Caco-2 (cell line): ENCODE data around the gene C5orf52. TPM values are rescaled to one million over a fixed set of nuclear protein-coding genes. Genes with fewer than 3 reads are reported as not detected.

ENCODE experiments used
- BruUV-seq: library from RNA; stranded (reverse); fragments of 400-500 nt; replicated peaks from 2 replicates; lab custom pipeline; 2021; lab: Mats Ljungman, UMichigan
- CTCF ChIA-PET: fragments of 300-600 bp; sonication (Branson Sonifier 250); formaldehyde crosslinking; loops from one replicate; lab custom pipeline; 2022; ENCODE audit warnings: antibody characterized with exemption; lab: Charles Lee
- POLR2A ChIA-PET: fragments of 300-600 bp; sonication (Branson Sonifier 250); formaldehyde crosslinking; loops from one replicate; lab custom pipeline; 2022; ENCODE audit warnings: antibody characterized with exemption; lab: Charles Lee
- DNase-seq, 2 experiments: peaks; one replicate each; pipeline versions ENCODE4 v3.0.0 to v3.0.0-alpha.2; 2020 to 2022
- H3K27me3 ChIP-seq: replicated peaks from 2 replicates; pipeline ENCODE4 v1.6.0; 2011; ENCODE audit warnings: low read length; ENCODE audit not compliant: control insufficient read depth, insufficient read depth
- H3K36me3 ChIP-seq: 2 replicates; pipeline ENCODE4 v1.5.1; 2011; ENCODE audit warnings: low read length; ENCODE audit not compliant: control insufficient read depth, insufficient read depth
- H3K4me1 ChIP-seq: fragments of 250-450 bp; sonication (Bioruptor Pico); 2 replicates; pipeline ENCODE4 v1.5.1; 2020; ENCODE audit warnings: mild to moderate bottlenecking
- H3K4me3 ChIP-seq: 2 replicates; pipeline ENCODE4 v1.5.1; 2011; ENCODE audit warnings: low read depth, mild to moderate bottlenecking, control low read depth, low read length
- H3K9me3 ChIP-seq: fragments of 250-450 bp; sonication (Bioruptor Pico); 2 replicates; pipeline ENCODE4 v1.5.1; 2020; ENCODE audit warnings: mild to moderate bottlenecking, moderate library complexity
- H3K27ac Mint-ChIP-seq: one replicate; pipeline ENCODE4 v1.8.0; 2022; ENCODE audit warnings: mixed read lengths; ENCODE audit not compliant: unreplicated experiment
- H3K27me3 Mint-ChIP-seq: one replicate; pipeline ENCODE4 v1.8.0; 2022; ENCODE audit warnings: mixed read lengths; ENCODE audit not compliant: insufficient read depth, unreplicated experiment
- H3K36me3 Mint-ChIP-seq: one replicate; pipeline ENCODE4 v1.8.0; 2022; ENCODE audit warnings: mild to moderate bottlenecking, mixed read lengths; ENCODE audit not compliant: insufficient read depth, unreplicated experiment
- H3K4me1 Mint-ChIP-seq: one replicate; pipeline ENCODE4 v1.8.0; 2022; ENCODE audit warnings: low read depth, mixed read lengths; ENCODE audit not compliant: unreplicated experiment
- H3K4me3 Mint-ChIP-seq: one replicate; pipeline ENCODE4 v1.8.0; 2022; ENCODE audit warnings: mild to moderate bottlenecking, moderate library complexity, mixed read lengths; ENCODE audit not compliant: unreplicated experiment
- H3K9me3 Mint-ChIP-seq: one replicate; pipeline ENCODE4 v1.8.0; 2022; ENCODE audit warnings: mixed read lengths; ENCODE audit not compliant: unreplicated experiment
- intact Hi-C: fragments of 100-400 bp; cut with micrococcal nuclease; formaldehyde crosslinking; loops from one replicate; pipeline ENCODE4 v1.10.0; 2022; ENCODE audit not compliant: unreplicated experiment
- total RNA-seq: library from RNA; stranded (reverse); gene quantifications from 2 replicates; pipeline ENCODE4 v1.2.3, GENCODE V29; 2022
- TF ChIP-seq, protein P1 (sequence below), 2 experiments: fragments of 200-600 bp in 1 of 2; IDR thresholded peaks; 1 replicate in 1 of 2; 2 replicates in 1 of 2; pipeline versions ENCODE4 v1.5.1 to v1.8.0; 2011 to 2022; ENCODE audit warnings: antibody characterized with exemption in 1 of 2, control low read depth in 1 of 2, inconsistent platforms in 1 of 2, low read depth in 1 of 2, low read length in 1 of 2, mild to moderate bottlenecking in 1 of 2, moderate library complexity in 1 of 2; ENCODE audit not compliant: insufficient read depth in 1 of 2, severe bottlenecking in 1 of 2, unreplicated experiment in 1 of 2

The C5orf52 gene
- total RNA-seq, 1 experiment from 2014 or later = not detected

- H3K27ac Mint-ChIP-seq = no peak overlapping the region
- no peak for DNase-seq
- peaks cover 13% of the 10 kb centered on the region for H3K36me3 Mint-ChIP-seq
- intact Hi-C loops = no loop called here
- Histone ChIP-seq H3K4me1 (peaks cover 7% of the 10 kb centered on the region), H3K4me3 (no peak overlapping the region), H3K27me3 (no peaks in the 10 kb centered on the region), H3K9me3 (no peaks in the 10 kb centered on the region), H3K36me3 (no peaks in the 10 kb centered on the region)
- H3K27me3 Mint-ChIP-seq = no peaks in the 10 kb centered on the region
- ChIA-PET POLR2A (no interaction called here), CTCF (no interaction called here)
- TF ChIP-seq, protein P1, sequence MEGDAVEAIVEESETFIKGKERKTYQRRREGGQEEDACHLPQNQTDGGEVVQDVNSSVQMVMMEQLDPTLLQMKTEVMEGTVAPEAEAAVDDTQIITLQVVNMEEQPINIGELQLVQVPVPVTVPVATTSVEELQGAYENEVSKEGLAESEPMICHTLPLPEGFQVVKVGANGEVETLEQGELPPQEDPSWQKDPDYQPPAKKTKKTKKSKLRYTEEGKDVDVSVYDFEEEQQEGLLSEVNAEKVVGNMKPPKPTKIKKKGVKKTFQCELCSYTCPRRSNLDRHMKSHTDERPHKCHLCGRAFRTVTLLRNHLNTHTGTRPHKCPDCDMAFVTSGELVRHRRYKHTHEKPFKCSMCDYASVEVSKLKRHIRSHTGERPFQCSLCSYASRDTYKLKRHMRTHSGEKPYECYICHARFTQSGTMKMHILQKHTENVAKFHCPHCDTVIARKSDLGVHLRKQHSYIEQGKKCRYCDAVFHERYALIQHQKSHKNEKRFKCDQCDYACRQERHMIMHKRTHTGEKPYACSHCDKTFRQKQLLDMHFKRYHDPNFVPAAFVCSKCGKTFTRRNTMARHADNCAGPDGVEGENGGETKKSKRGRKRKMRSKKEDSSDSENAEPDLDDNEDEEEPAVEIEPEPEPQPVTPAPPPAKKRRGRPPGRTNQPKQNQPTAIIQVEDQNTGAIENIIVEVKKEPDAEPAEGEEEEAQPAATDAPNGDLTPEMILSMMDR (IDR thresholded peaks at IDR 0.05; ENCODE audit: insufficient read depth in 1 of 2, low read depth in 1 of 2, low read length in 1 of 2, severe bottlenecking in 1 of 2, unreplicated experiment in 1 of 2) = no peak
- peaks cover 9% of the 10 kb centered on the region for H3K9me3 Mint-ChIP-seq
- no TSS peak for BruUV-seq
- no peak overlapping the region for H3K4me3 Mint-ChIP-seq
- peaks cover 6% of the 10 kb centered on the region for H3K4me1 Mint-ChIP-seq
These were observed 22.2 kb upstream of the C5orf52 start for GRCh38 chr5:157649101-157649500.

GRCh38 chr5:157650991-157651611 is 20.2 kb upstream of the C5orf52 start:
- Mint-ChIP-seq H3K27ac (peak overlapping the region; percentile 90), H3K27me3 (no peaks in the 10 kb centered on the region), H3K4me1 (peaks cover 6% of the 10 kb centered on the region), H3K36me3 (peaks cover 13% of the 10 kb centered on the region), H3K4me3 (peak overlapping the region; percentile 73), H3K9me3 (peaks cover 9% of the 10 kb centered on the region)
- H3K4me3 ChIP-seq = peak overlapping the region; percentile 57
- no peaks in the 10 kb centered on the region for H3K9me3 ChIP-seq
- H3K27me3 ChIP-seq = no peaks in the 10 kb centered on the region
- CTCF ChIA-PET = interaction anchor here (1.0 to 2.1 kb wide), 10 partner anchors 18 to 323 kb away, joined by 3 to 16 read pairs (median 6); partner anchors contain the start of genes LSM11 and THG1L
- no TSS peak for BruUV-seq
- TF ChIP-seq, protein P1 (IDR thresholded peaks at IDR 0.05; ENCODE audit: insufficient read depth in 1 of 2, low read depth in 1 of 2, low read length in 1 of 2, severe bottlenecking in 1 of 2, unreplicated experiment in 1 of 2) = no peak
- peaks cover 7% of the 10 kb centered on the region for H3K4me1 ChIP-seq
- intact Hi-C loops = loop anchor here (1.0 to 5.0 kb wide), 5 partner anchors 19 to 123 kb away; partner anchors contain the start of genes ADAM19 and LSM11
- no peaks in the 10 kb centered on the region for H3K36me3 ChIP-seq
- POLR2A ChIA-PET = interaction anchor here (0.5 to 1.5 kb wide), 8 partner anchors 68 to 378 kb away, joined by 3 to 17 read pairs (median 4); partner anchors contain the start of gene THG1L
- DNase-seq = no peak

DNA sequence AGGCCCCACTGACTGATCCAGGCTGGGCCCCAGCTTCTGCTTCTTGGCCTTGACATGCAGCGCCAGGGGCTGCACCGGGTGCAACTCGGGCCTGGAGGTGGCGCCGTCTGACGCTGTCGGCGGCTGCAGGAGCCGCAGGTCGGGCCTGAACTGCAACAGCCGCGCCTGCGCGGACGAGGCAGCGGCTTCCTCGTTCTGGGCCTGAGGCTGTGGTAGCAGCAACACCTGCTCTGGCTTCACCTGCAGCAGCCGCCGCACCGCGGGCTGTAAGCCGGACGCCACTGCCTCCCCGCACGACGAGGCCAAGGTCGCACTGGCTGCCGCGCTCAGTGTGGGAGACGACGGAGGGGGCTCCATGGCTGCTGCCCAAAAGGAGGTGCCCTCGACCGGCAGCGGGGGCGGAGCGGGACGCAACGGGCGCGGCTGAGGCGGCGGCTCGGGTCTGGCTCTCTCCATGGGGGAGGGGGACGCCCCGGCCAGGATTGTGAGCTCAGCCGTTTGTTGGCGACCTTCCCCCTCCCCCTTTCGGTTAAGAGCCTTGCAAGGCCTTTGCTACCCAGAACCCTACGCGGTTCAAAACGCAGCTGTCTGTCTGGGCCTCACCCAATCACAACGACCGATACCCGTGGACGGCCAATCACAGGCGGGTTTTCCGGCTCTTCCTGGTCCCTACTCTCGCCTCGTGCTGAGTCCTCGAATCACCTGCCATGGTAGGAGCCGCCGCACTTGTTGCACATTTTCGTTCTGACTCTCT is 19.5 kb upstream of the C5orf52 start:
- ChIA-PET POLR2A (interaction anchor here (0.5 to 1.5 kb wide), 9 partner anchors 28 to 379 kb away, joined by 3 to 17 read pairs (median 3); partner anchors contain the start of gene THG1L), CTCF (interaction anchor here (1.0 to 2.1 kb wide), 10 partner anchors 17 to 324 kb away, joined by 3 to 16 read pairs (median 6); partner anchors contain the start of genes LSM11 and THG1L)
- BruUV-seq = no TSS peak
- H3K9me3 Mint-ChIP-seq = peaks cover 9% of the 10 kb centered on the region
- peaks cover 13% of the 10 kb centered on the region for H3K36me3 Mint-ChIP-seq
- intact Hi-C loops = loop anchor here (1.0 to 5.0 kb wide), 5 partner anchors 19 to 123 kb away; partner anchors contain the start of genes ADAM19 and LSM11
- peaks cover 7% of the 10 kb centered on the region for H3K4me1 ChIP-seq
- no peaks in the 10 kb centered on the region for H3K36me3 ChIP-seq
- TF ChIP-seq, protein P1 (IDR thresholded peaks at IDR 0.05; ENCODE audit: insufficient read depth in 1 of 2, low read depth in 1 of 2, low read length in 1 of 2, severe bottlenecking in 1 of 2, unreplicated experiment in 1 of 2) = peak; percentile 22 to 62
- H3K27me3 ChIP-seq = no peaks in the 10 kb centered on the region
- peak overlapping the region; percentile 57 for H3K4me3 ChIP-seq
- H3K27ac Mint-ChIP-seq = peak overlapping the region; percentile 90
- DNase-seq = peak; percentile 92 to 93
- H3K4me1 Mint-ChIP-seq = peaks cover 6% of the 10 kb centered on the region
- H3K27me3 Mint-ChIP-seq = no peaks in the 10 kb centered on the region
- no peaks in the 10 kb centered on the region for H3K9me3 ChIP-seq
- peak overlapping the region; percentile 73 for H3K4me3 Mint-ChIP-seq
